ENCODE data around the gene PGM1. TPM values are rescaled to one million over a fixed set of nuclear protein-coding genes. Genes with fewer than 3 reads are reported as not detected.

Gene PGM1
- total RNA-seq, 3 donors from 2014 or later (not counting 1 experiment from before 2014, with no cell fraction given), result 23.5 to 31.4 (median 23.7) TPM

- ATAC-seq, result no peak
- intact Hi-C loops (cut with micrococcal nuclease), result no loop called here
- no peak overlapping the region for H3K27ac ChIP-seq (ENCODE audit: low read length)
- Mint-ChIP-seq H3K4me3 (no peak overlapping the region), H3K27me3 (ENCODE audit: low read depth in 2 of 2) (peaks cover 0 to 3% of the 10 kb centered on the region in 2 donors), H3K36me3 (no peaks in the 10 kb centered on the region), H3K27ac (no peak overlapping the region), H3K9me3 (no peaks in the 10 kb centered on the region), H3K4me1 (no peaks in the 10 kb centered on the region)
- no peaks in the 10 kb centered on the region for H3K36me3 ChIP-seq (ENCODE audit: control insufficient read depth, insufficient read depth, low read length)
- no peaks in the 10 kb centered on the region for H3K27me3 ChIP-seq (ENCODE audit: control insufficient read depth, insufficient read depth, low read length)
- no peak overlapping the region for H3K4me3 ChIP-seq (ENCODE audit: low read length)
- H3K4me1 ChIP-seq (ENCODE audit: control insufficient read depth, insufficient read depth, low read length), result no peaks in the 10 kb centered on the region
- H3K9me3 ChIP-seq (ENCODE audit: control insufficient read depth, insufficient read depth, low read length), result no peaks in the 10 kb centered on the region
- no peak for TF ChIP-seq CTCF (IDR thresholded peaks at IDR 0.05)
- 100% methylated on average over 2 of the region's 3 CpGs for WGBS (ENCODE audit: insufficient coverage)
- DNase-seq, result no peak
These were observed 90.5 kb downstream of the PGM1 start for GRCh38 chr1:63683759-63684158.

- H3K36me3 Mint-ChIP-seq, result no peaks in the 10 kb centered on the region
- Histone ChIP-seq H3K27ac (ENCODE audit: low read length) (no peak overlapping the region), H3K9me3 (ENCODE audit: control insufficient read depth, insufficient read depth, low read length) (no peaks in the 10 kb centered on the region), H3K4me1 (ENCODE audit: control insufficient read depth, insufficient read depth, low read length) (no peaks in the 10 kb centered on the region), H3K4me3 (ENCODE audit: low read length) (no peak overlapping the region), H3K27me3 (ENCODE audit: control insufficient read depth, insufficient read depth, low read length) (no peaks in the 10 kb centered on the region), H3K36me3 (ENCODE audit: control insufficient read depth, insufficient read depth, low read length) (no peaks in the 10 kb centered on the region)
- no peak overlapping the region for H3K27ac Mint-ChIP-seq
- ATAC-seq, result no peak
- intact Hi-C loops (cut with micrococcal nuclease), result no loop called here
- TF ChIP-seq CTCF (IDR thresholded peaks at IDR 0.05), result no peak
- H3K27me3 Mint-ChIP-seq (ENCODE audit: low read depth in 2 of 2), result peaks cover 0 to 5% of the 10 kb centered on the region in 2 donors
- WGBS (ENCODE audit: insufficient coverage), result 98% methylated on average over 1 of the region's 1 CpG
- H3K9me3 Mint-ChIP-seq, result no peaks in the 10 kb centered on the region
- no peak for DNase-seq
- H3K4me1 Mint-ChIP-seq, result no peaks in the 10 kb centered on the region
- H3K4me3 Mint-ChIP-seq, result no peak overlapping the region
These were observed 93.5 kb downstream of the PGM1 start for GRCh38 chr1:63686696-63687095.

GRCh38 chr1:63688302-63688890 is 95.2 kb downstream of the PGM1 start:
- Mint-ChIP-seq H3K4me1 (no peaks in the 10 kb centered on the region), H3K27me3 (ENCODE audit: low read depth in 2 of 2) (peaks cover 0 to 3% of the 10 kb centered on the region in 2 donors), H3K36me3 (no peaks in the 10 kb centered on the region), H3K9me3 (no peaks in the 10 kb centered on the region), H3K27ac (no peak overlapping the region), H3K4me3 (no peak overlapping the region)
- H3K27me3 ChIP-seq (ENCODE audit: control insufficient read depth, insufficient read depth, low read length), result no peaks in the 10 kb centered on the region
- H3K4me1 ChIP-seq (ENCODE audit: control insufficient read depth, insufficient read depth, low read length), result no peaks in the 10 kb centered on the region
- no peaks in the 10 kb centered on the region for H3K9me3 ChIP-seq (ENCODE audit: control insufficient read depth, insufficient read depth, low read length)
- no peak overlapping the region for H3K4me3 ChIP-seq (ENCODE audit: low read length)
- no peak overlapping the region for H3K27ac ChIP-seq (ENCODE audit: low read length)
- TF ChIP-seq CTCF (IDR thresholded peaks at IDR 0.05), result no peak
- no peaks in the 10 kb centered on the region for H3K36me3 ChIP-seq (ENCODE audit: control insufficient read depth, insufficient read depth, low read length)
- intact Hi-C loops (cut with micrococcal nuclease), result no loop called here
- DNase-seq (no peak), ATAC-seq (no peak)
- WGBS (ENCODE audit: insufficient coverage), result 89% methylated on average over 6 of the region's 6 CpGs
